Epithelial cell of esophagus (primary cell): ENCODE measurements around the gene PTPRE.

Source experiments
- DNase-seq: peaks from one replicate; pipeline ENCODE4 v3.0.0; 2010; ENCODE audit warnings: low read depth
- H3K4me3 ChIP-seq: 2 replicates; pipeline ENCODE4 v1.5.1; 2011; ENCODE audit warnings: mild to moderate bottlenecking, low read length, control low read depth
- CTCF ChIP-seq: IDR thresholded peaks from 2 replicates; pipeline ENCODE4 v1.5.1; 2011; ENCODE audit warnings: low read depth, mild to moderate bottlenecking, low read length, control low read depth, inconsistent platforms; ENCODE audit not compliant: insufficient read depth; ENCODE audit errors: missing control alignments

Gene PTPRE

GRCh38 chr10:128054163-128054970, 147.5 kb downstream of the PTPRE start:
- no peak for TF ChIP-seq CTCF
- H3K4me3 ChIP-seq: no peak overlapping the region
- DNase-seq: no peak

GRCh38 chr10:128055061-128055868, 148.4 kb downstream of the PTPRE start:
- TF ChIP-seq CTCF: no peak
- H3K4me3 ChIP-seq: no peak overlapping the region
- DNase-seq: no peak

- DNase-seq: no peak
- no peak for TF ChIP-seq CTCF
- H3K4me3 ChIP-seq: no peak overlapping the region
Measured at GRCh38 chr10:128056303-128057050, 149.6 kb downstream of the PTPRE start.

GRCh38 chr10:128058106-128058749, 151.3 kb downstream of the PTPRE start:
- DNase-seq: no peak
- TF ChIP-seq CTCF: no peak
- no peak overlapping the region for H3K4me3 ChIP-seq

GRCh38 chr10:128058750-128059134, 151.8 kb downstream of the PTPRE start:
- no peak for DNase-seq
- TF ChIP-seq CTCF: no peak

GRCh38 chr10:128059266-128059981, 152.5 kb downstream of the PTPRE start:
- TF ChIP-seq CTCF: no peak
- no peak overlapping the region for H3K4me3 ChIP-seq
- no peak for DNase-seq

More at GRCh38 chr10:128058750-128059134, 151.8 kb downstream of the PTPRE start:
- H3K4me3 ChIP-seq: no peak overlapping the region
